ENCODE data around the gene KCTD1. TPM values are rescaled to one million over a fixed set of nuclear protein-coding genes. Genes with fewer than 3 reads are reported as not detected.

The KCTD1 gene
- total RNA-seq, 1 donor from 2014 or later: 17.1 TPM

GRCh38 chr18:26459884-26460283, 88.5 kb downstream of the KCTD1 start:
- H3K9me3 Mint-ChIP-seq: peaks cover 2% of the 10 kb centered on the region
- Histone ChIP-seq H3K27me3 (no peaks in the 10 kb centered on the region), H3K4me2 (no peak overlapping the region), H3K9ac (no peak overlapping the region), H2AFZ (replicated peaks) (no peak overlapping the region), H3K4me1 (peaks cover 24% of the 10 kb centered on the region), H3F3A (ENCODE audit: low read depth) (peaks cover 24% of the 10 kb centered on the region), H3K79me2 (ENCODE audit: low read depth) (no peaks in the 10 kb centered on the region), H3K27ac (no peak overlapping the region), H3K9me3 (ENCODE audit: low read depth) (no peaks in the 10 kb centered on the region), H3K4me3 (no peak overlapping the region), H4K20me1 (ENCODE audit: low read depth) (no peaks in the 10 kb centered on the region), H3K36me3 (no peaks in the 10 kb centered on the region)
- H3K36me3 Mint-ChIP-seq: peaks cover 43% of the 10 kb centered on the region
- no peak for DNase-seq (ENCODE audit: low spot score)
- no peaks in the 10 kb centered on the region for H3K27me3 Mint-ChIP-seq (ENCODE audit: insufficient read depth, low read depth)
- no peak overlapping the region for H3K27ac Mint-ChIP-seq
- TF ChIP-seq EZH2phosphoT487 (IDR thresholded peaks at IDR 0.05): no peak
- TF ChIP-seq CTCF (IDR thresholded peaks at IDR 0.05): no peak
- H3K4me1 Mint-ChIP-seq: peaks cover 15% of the 10 kb centered on the region
- no peak overlapping the region for H3K4me3 Mint-ChIP-seq

- Histone ChIP-seq H3K4me1 (peaks cover 19% of the 10 kb centered on the region), H4K20me1 (ENCODE audit: low read depth) (no peaks in the 10 kb centered on the region), H3K79me2 (ENCODE audit: low read depth) (no peaks in the 10 kb centered on the region), H3K9ac (no peak overlapping the region), H3K27me3 (no peaks in the 10 kb centered on the region), H3F3A (ENCODE audit: low read depth) (peaks cover 19% of the 10 kb centered on the region), H3K4me2 (no peak overlapping the region), H3K9me3 (ENCODE audit: low read depth) (no peaks in the 10 kb centered on the region), H3K36me3 (no peaks in the 10 kb centered on the region), H3K27ac (no peak overlapping the region), H2AFZ (replicated peaks) (no peak overlapping the region), H3K4me3 (no peak overlapping the region)
- DNase-seq (ENCODE audit: low spot score): no peak
- peaks cover 2% of the 10 kb centered on the region for H3K9me3 Mint-ChIP-seq
- peaks cover 11% of the 10 kb centered on the region for H3K4me1 Mint-ChIP-seq
- no peak overlapping the region for H3K4me3 Mint-ChIP-seq
- H3K27ac Mint-ChIP-seq: no peak overlapping the region
- peaks cover 45% of the 10 kb centered on the region for H3K36me3 Mint-ChIP-seq
- no peaks in the 10 kb centered on the region for H3K27me3 Mint-ChIP-seq (ENCODE audit: insufficient read depth, low read depth)
- TF ChIP-seq EZH2 (IDR thresholded peaks at IDR 0.05): no peak
- TF ChIP-seq CTCF (IDR thresholded peaks at IDR 0.05): no peak
- no peak for TF ChIP-seq EZH2phosphoT487 (IDR thresholded peaks at IDR 0.05)
Measured at GRCh38 chr18:26459340-26459739, 89.0 kb downstream of the KCTD1 start.

GRCh38 chr18:26458526-26459232, 89.7 kb downstream of the KCTD1 start:
- H3K79me2 ChIP-seq (ENCODE audit: low read depth): no peaks in the 10 kb centered on the region
- Mint-ChIP-seq H3K4me3 (no peak overlapping the region), H3K4me1 (peaks cover 16% of the 10 kb centered on the region), H3K9me3 (peaks cover 2% of the 10 kb centered on the region), H3K27me3 (ENCODE audit: insufficient read depth, low read depth) (no peaks in the 10 kb centered on the region), H3K27ac (no peak overlapping the region), H3K36me3 (peaks cover 42% of the 10 kb centered on the region)
- H3K27me3 ChIP-seq: no peaks in the 10 kb centered on the region
- no peak overlapping the region for H3K4me3 ChIP-seq
- H3K27ac ChIP-seq: no peak overlapping the region
- no peaks in the 10 kb centered on the region for H3K36me3 ChIP-seq
- peaks cover 13% of the 10 kb centered on the region for H3K4me1 ChIP-seq
- no peak overlapping the region for H2AFZ ChIP-seq (replicated peaks)
- no peaks in the 10 kb centered on the region for H4K20me1 ChIP-seq (ENCODE audit: low read depth)
- no peak for TF ChIP-seq CTCF (IDR thresholded peaks at IDR 0.05)
- TF ChIP-seq EZH2phosphoT487 (IDR thresholded peaks at IDR 0.05): no peak
- no peak for TF ChIP-seq EZH2 (IDR thresholded peaks at IDR 0.05)
- H3F3A ChIP-seq (ENCODE audit: low read depth): peaks cover 14% of the 10 kb centered on the region
- H3K4me2 ChIP-seq: no peak overlapping the region
- H3K9ac ChIP-seq: no peak overlapping the region
- H3K9me3 ChIP-seq (ENCODE audit: low read depth): no peaks in the 10 kb centered on the region
- no peak for DNase-seq (ENCODE audit: low spot score)

Measured in neural progenitor cell (in vitro differentiated cells).